ENCODE data around the gene PRPH. TPM values are rescaled to one million over a fixed set of nuclear protein-coding genes. Genes with fewer than 3 reads are reported as not detected.

PRPH gene
- total RNA-seq, 1 donor from 2014 or later = 0.55 TPM

GRCh38 chr12:49345051-49345824, 50.3 kb downstream of the PRPH start:
- DNase-seq (ENCODE audit: low spot score) = peak; percentile 83

GRCh38 chr12:49345825-49346658, 51.1 kb downstream of the PRPH start:
- peak; percentile 84 for DNase-seq (ENCODE audit: low spot score)

DNA sequence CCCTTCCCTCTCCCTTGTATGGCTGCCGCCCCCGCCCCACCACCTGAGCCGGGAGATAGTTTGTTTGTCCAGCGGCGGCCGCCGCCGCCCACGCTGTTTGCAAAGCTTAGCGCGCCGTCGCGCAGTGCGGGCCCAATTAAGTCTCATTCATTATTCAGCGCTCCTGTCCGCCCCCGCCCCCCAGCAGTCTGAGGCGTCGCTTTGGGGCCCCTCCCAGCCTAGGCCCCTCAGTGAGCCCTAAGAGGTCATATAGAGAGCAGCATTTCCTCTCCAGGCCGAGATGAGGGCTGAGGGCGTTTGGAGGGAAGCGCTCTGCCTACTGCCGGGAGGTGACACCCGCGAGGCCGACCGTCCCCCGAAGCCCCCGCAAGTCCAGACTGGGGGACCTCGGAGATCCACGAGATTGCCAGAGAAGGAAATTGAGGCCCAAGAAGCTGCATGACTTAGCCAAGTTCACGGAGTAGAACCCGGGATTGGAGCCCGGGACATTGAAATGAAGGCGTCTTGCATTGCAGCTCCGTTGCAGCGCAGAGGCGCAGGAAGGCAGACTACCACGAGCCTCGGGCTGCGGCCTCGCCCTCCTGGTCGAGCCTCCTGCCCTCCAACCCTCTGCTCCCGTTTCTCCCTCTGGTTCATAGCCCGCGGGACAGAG, 51.8 kb downstream of the PRPH start, which contains the start of gene DNAJC22:
TSS of gene DNAJC22 (plus strand) at position 230 of the 652 bp plus-strand sequence. CDS start 1,985 bp downstream, outside the sequence.
- DNase-seq (ENCODE audit: low spot score) = peak; percentile 53

GRCh38 chr12:49347311-49348193, 52.6 kb downstream of the PRPH start:
- DNase-seq (ENCODE audit: low spot score) = peak; percentile 93

Other genes starting within 250 kb of the PRPH start
- 79.7 TPM for gene KMT2D, start 234.4 kb upstream of the PRPH start, total RNA-seq
- gene RHEBL1, start 225.2 kb upstream of the PRPH start, total RNA-seq = 0.42 TPM
- gene DHH, start 200.3 kb upstream of the PRPH start, total RNA-seq = 1.5 TPM
- gene LMBR1L, start 184.3 kb upstream of the PRPH start, total RNA-seq = 46.1 TPM
- gene TUBA1B, start 163.8 kb upstream of the PRPH start, total RNA-seq = 737 TPM
- gene TUBA1A, start 106.1 kb upstream of the PRPH start, total RNA-seq = 121 TPM
- gene TUBA1C, start 30.1 kb upstream of the PRPH start, total RNA-seq = 173 TPM
- gene TROAP, start 28.1 kb downstream of the PRPH start, total RNA-seq = not detected
- gene C1QL4, start 42.0 kb downstream of the PRPH start, total RNA-seq = not detected
- gene DNAJC22, start 51.7 kb downstream of the PRPH start, total RNA-seq = not detected
- gene SPATS2, start 72.3 kb downstream of the PRPH start, total RNA-seq = 9.9 TPM
- gene KCNH3, start 243.9 kb downstream of the PRPH start, total RNA-seq = 0.19 TPM